ENCODE data around the gene CHST13.
A peak's percentile ranks its signal among the peaks of the same experiment; 100 is the strongest.

DNA sequence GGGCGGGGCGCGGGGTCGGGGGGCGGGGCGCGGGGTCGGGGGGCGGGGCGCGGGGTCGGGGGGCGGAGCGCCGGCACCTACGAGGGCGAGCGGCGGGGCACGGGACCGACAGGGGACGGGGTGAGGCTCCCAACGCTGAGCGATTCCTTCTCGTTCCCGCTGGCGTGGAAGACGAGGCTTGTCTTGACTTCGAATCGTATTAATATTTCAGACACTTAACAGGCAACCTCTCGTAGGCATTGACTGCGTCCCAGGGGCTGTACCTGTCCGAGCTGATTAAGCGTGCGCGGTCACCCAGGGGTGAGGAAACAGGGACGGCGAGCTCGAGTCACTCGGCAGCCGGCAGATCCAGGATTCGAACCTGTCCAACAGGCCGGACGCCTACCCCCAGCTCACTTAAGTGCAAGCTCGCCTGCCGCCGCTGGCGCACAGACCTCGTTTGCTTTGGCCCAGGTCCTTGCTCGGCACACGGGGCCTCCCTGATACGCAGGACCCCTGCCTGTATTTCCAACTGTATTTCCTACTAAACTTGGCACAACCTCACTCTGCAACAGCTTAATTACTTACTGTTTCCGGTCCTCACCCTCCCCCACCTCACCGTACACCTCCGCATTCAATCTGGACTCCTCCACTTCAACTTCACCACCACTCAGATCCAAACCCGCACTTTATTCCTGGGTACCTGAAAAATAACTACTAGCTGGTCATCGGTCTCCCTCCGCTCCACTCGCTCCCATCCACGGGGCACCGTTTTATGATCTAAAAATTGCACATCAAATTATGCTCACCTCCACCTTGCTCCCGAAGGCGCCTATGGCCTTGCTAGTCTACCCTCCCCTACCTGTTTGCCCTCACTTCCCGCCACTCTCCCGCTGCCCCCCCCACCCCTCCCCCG is 47.5 kb upstream of the CHST13 start:
- TF ChIP-seq CTCF (IDR thresholded peaks at IDR 0.05) (no peak), POLR2AphosphoS5 (IDR thresholded peaks at IDR 0.05; ENCODE audit: insufficient read depth in 1 of 2, low read depth in 1 of 2) (peak in 1 of 2 donors; percentile 88)
